Astrocyte (in vitro differentiated cells and primary cell): Measurements from ENCODE around the gene DPP7. TPM values are rescaled to one million over a fixed set of nuclear protein-coding genes. Genes with fewer than 3 reads are reported as not detected.
A peak's percentile ranks its signal among the peaks of the same experiment; 100 is the strongest.

ENCODE experiments used
- DNase-seq: peaks from one replicate; pipeline ENCODE4 v3.0.0-alpha.2; 2010; ENCODE audit warnings: low read depth
- FAIRE-seq: peaks from 2 replicates; lab custom pipeline; 2011; peaks lifted over from hg19 to GRCh38; lab: Jason Lieb, UNC
- H2AFZ ChIP-seq: 2 replicates; pipeline ENCODE4 v1.6.0; 2012; ENCODE audit warnings: low read depth, low read length, inconsistent platforms
- H3K27ac ChIP-seq: 2 replicates; pipeline ENCODE4 v1.5.1; 2011; ENCODE audit warnings: low read depth, low read length, inconsistent platforms
- H3K27me3 ChIP-seq: 2 replicates; pipeline ENCODE4 v1.6.0; 2011; ENCODE audit warnings: low read length, inconsistent platforms; ENCODE audit not compliant: insufficient read depth
- H3K36me3 ChIP-seq: 2 replicates; pipeline ENCODE4 v1.5.1; 2011; ENCODE audit warnings: low read length, inconsistent platforms; ENCODE audit not compliant: insufficient read depth
- H3K4me1 ChIP-seq: 2 replicates; pipeline ENCODE4 v1.5.1; 2011; ENCODE audit warnings: low read length, inconsistent platforms; ENCODE audit not compliant: insufficient read depth
- H3K4me2 ChIP-seq: 2 replicates; pipeline ENCODE4 v1.6.0; 2012; ENCODE audit warnings: low read length, inconsistent platforms
- H3K4me3 ChIP-seq: 2 replicates; pipeline ENCODE4 v1.5.1; 2011; ENCODE audit warnings: low read depth, mild to moderate bottlenecking, low read length, inconsistent platforms; ENCODE audit not compliant: insufficient read depth
- H3K79me2 ChIP-seq: 2 replicates; pipeline ENCODE4 v1.6.0; 2012; ENCODE audit warnings: mild to moderate bottlenecking, low read length, inconsistent platforms; ENCODE audit not compliant: insufficient read depth
- H3K9ac ChIP-seq: 2 replicates; pipeline ENCODE4 v1.6.0; 2012; ENCODE audit warnings: mild to moderate bottlenecking, low read length, inconsistent platforms
- H3K9me3 ChIP-seq: 2 replicates; pipeline ENCODE4 v1.5.1; 2012; ENCODE audit warnings: low read depth, mild to moderate bottlenecking, low read length, inconsistent platforms; ENCODE audit not compliant: insufficient read depth
- H4K20me1 ChIP-seq: 2 replicates; pipeline ENCODE4 v1.6.0; 2012; ENCODE audit warnings: low read length, inconsistent platforms; ENCODE audit not compliant: insufficient read depth
- H3K27ac Mint-ChIP-seq: one replicate; pipeline ENCODE4 v1.8.0; 2021; ENCODE audit warnings: mild to moderate bottlenecking, mixed read lengths; ENCODE audit not compliant: unreplicated experiment
- H3K27me3 Mint-ChIP-seq: one replicate; pipeline ENCODE4 v1.8.0; 2021; ENCODE audit warnings: low read depth, mixed read lengths; ENCODE audit not compliant: unreplicated experiment
- H3K36me3 Mint-ChIP-seq: one replicate; pipeline ENCODE4 v1.8.0; 2021; ENCODE audit warnings: low read depth, mixed read lengths; ENCODE audit not compliant: unreplicated experiment
- H3K4me1 Mint-ChIP-seq: one replicate; pipeline ENCODE4 v1.8.0; 2021; ENCODE audit warnings: low read depth, mixed read lengths; ENCODE audit not compliant: unreplicated experiment
- H3K4me3 Mint-ChIP-seq: one replicate; pipeline ENCODE4 v1.8.0; 2021; ENCODE audit warnings: mild to moderate bottlenecking, moderate library complexity, mixed read lengths; ENCODE audit not compliant: unreplicated experiment
- H3K9me3 Mint-ChIP-seq: one replicate; pipeline ENCODE4 v1.8.0; 2021; ENCODE audit warnings: mild to moderate bottlenecking, mixed read lengths; ENCODE audit not compliant: unreplicated experiment
- EZH2 ChIP-seq: IDR thresholded peaks from 2 replicates; pipeline ENCODE4 v1.6.1; 2012; ENCODE audit warnings: mild to moderate bottlenecking, low read length, inconsistent platforms; ENCODE audit not compliant: insufficient read depth
- total RNA-seq: library from RNA; stranded (reverse); gene quantifications from 2 replicates; pipeline ENCODE4 v1.2.1, GENCODE V29; 2021
- TF ChIP-seq, protein P1 (sequence below): IDR thresholded peaks from 2 replicates; pipeline ENCODE4 v1.5.1; 2011; ENCODE audit warnings: low read depth, mild to moderate bottlenecking, inconsistent platforms, low read length, moderate library complexity; ENCODE audit not compliant: insufficient read depth

Gene DPP7
- total RNA-seq, 1 donor from 2014 or later = 53.8 TPM

DNA sequence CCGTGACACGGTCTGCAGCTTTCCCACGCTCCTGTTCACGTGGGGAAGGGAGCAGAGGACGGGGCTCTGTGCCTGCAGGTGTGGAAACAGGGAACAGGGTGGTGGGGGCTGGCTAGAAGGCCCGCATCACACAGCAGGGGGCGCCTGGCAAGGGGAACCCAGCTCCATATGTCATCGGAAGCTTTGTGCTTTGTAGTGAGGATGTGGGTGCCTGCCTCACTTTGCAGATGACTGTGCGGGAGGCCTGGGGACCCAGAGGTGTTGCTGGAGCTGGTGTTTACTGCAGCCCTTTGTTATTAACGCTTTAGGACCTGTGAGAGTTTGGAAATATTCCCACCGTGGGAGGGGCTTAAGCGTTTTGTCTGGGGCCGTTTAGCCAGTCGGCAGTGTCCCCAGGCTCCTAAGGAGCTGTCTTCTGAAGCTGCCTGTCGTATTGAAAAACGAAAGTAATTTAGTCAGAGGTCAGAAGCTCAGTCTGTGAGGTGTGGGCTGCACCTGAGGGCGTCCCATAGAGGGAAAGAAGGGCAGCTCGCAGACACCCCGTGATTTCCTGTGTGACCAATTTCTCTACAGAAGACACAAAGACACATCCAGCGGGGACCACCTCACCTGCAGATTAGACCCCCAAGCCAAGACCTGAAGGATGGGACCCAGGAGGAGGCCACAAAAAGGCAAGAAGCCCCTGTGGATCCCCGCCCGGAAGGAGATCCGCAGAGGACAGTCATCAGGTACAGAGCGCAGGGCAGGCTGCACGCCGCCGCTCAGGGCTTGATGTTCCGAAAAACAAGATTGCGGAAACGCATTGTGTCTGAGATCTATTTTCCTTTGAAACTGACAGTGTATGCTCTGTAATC is 18.6 kb downstream of the DPP7 start:
- H3K36me3 Mint-ChIP-seq = peaks cover 18% of the 10 kb centered on the region
- no peaks in the 10 kb centered on the region for H3K27me3 ChIP-seq
- H3K4me3 ChIP-seq = no peak overlapping the region
- FAIRE-seq (no peak), DNase-seq (no peak)
- no peaks in the 10 kb centered on the region for H3K4me1 Mint-ChIP-seq
- H3K4me2 ChIP-seq = no peak overlapping the region
- H3K79me2 ChIP-seq = no peaks in the 10 kb centered on the region
- H2AFZ ChIP-seq = no peak overlapping the region
- no peak overlapping the region for H3K27ac ChIP-seq
- H4K20me1 ChIP-seq = peaks cover 10% of the 10 kb centered on the region
- H3K4me3 Mint-ChIP-seq = no peak overlapping the region
- no peaks in the 10 kb centered on the region for H3K27me3 Mint-ChIP-seq
- H3K4me1 ChIP-seq = no peaks in the 10 kb centered on the region
- no peaks in the 10 kb centered on the region for H3K9me3 Mint-ChIP-seq
- TF ChIP-seq, protein P1, sequence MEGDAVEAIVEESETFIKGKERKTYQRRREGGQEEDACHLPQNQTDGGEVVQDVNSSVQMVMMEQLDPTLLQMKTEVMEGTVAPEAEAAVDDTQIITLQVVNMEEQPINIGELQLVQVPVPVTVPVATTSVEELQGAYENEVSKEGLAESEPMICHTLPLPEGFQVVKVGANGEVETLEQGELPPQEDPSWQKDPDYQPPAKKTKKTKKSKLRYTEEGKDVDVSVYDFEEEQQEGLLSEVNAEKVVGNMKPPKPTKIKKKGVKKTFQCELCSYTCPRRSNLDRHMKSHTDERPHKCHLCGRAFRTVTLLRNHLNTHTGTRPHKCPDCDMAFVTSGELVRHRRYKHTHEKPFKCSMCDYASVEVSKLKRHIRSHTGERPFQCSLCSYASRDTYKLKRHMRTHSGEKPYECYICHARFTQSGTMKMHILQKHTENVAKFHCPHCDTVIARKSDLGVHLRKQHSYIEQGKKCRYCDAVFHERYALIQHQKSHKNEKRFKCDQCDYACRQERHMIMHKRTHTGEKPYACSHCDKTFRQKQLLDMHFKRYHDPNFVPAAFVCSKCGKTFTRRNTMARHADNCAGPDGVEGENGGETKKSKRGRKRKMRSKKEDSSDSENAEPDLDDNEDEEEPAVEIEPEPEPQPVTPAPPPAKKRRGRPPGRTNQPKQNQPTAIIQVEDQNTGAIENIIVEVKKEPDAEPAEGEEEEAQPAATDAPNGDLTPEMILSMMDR = no peak
- TF ChIP-seq EZH2 = no peak
- H3K9ac ChIP-seq = no peak overlapping the region
- H3K9me3 ChIP-seq = no peaks in the 10 kb centered on the region
- H3K27ac Mint-ChIP-seq = no peak overlapping the region
- H3K36me3 ChIP-seq = peaks cover 10% of the 10 kb centered on the region

DNA sequence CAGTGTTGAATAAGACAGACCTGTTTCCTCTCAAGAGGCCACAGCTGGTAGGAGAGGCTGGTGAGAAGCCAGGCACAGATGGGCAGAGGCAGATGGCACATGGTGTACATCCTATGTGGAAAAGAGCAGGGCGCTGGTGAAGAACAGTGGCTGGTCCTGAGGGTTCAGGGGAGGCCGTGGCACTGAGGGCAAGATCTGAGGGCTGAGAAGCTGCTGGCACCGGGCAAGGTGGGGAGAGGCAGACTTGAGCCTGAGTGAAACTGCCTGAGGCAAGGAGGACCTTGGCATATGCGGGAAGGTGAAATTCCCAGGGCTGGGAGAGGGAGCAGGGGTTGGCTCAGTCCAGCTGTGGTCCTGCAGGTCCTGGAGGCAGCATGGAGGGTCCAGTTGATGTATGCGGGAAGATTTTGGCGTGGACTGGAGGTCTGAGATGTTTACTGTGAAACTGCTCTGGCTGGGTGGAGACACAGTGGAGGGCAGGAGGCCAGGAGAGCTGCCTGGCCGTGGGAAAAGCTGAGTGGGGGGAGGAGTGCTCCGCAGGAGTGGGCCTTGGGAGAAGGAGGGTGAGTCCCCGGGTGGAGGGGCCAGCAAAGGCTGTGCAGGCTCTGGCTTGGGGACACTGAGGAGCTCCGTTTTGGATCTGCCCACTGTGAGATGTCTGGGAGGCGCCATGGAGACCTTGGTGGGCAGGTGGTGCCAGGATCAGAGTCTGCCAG is 25.1 kb downstream of the DPP7 start:
- Histone ChIP-seq H3K4me3 (no peak overlapping the region), H3K4me2 (no peak overlapping the region), H3K27ac (no peak overlapping the region), H3K4me1 (peaks cover 17% of the 10 kb centered on the region), H3K9me3 (no peaks in the 10 kb centered on the region), H3K79me2 (peaks cover 25% of the 10 kb centered on the region), H3K36me3 (peaks cover 6% of the 10 kb centered on the region), H3K27me3 (no peaks in the 10 kb centered on the region), H4K20me1 (peaks cover 20% of the 10 kb centered on the region), H3K9ac (no peak overlapping the region), H2AFZ (no peak overlapping the region)
- FAIRE-seq = no peak
- H3K4me3 Mint-ChIP-seq = peak overlapping the region; percentile 50
- H3K9me3 Mint-ChIP-seq = no peaks in the 10 kb centered on the region
- H3K36me3 Mint-ChIP-seq = peaks cover 11% of the 10 kb centered on the region
- TF ChIP-seq, protein P1 = no peak
- no peak for TF ChIP-seq EZH2
- H3K27ac Mint-ChIP-seq = no peak overlapping the region
- no peak for DNase-seq
- H3K4me1 Mint-ChIP-seq = peaks cover 19% of the 10 kb centered on the region
- no peaks in the 10 kb centered on the region for H3K27me3 Mint-ChIP-seq
